Measurements from ENCODE around the gene GNLY. TPM values are rescaled to one million over a fixed set of nuclear protein-coding genes. Genes with fewer than 3 reads are reported as not detected.
"Not testable (repeated sequence)": the region's sequence is repeated elsewhere in the genome, so short reads cannot be mapped to it uniquely, and the experiment has no call there.

The GNLY gene
- total RNA-seq: not detected in 2 replicates

- no peak for DNase-seq (ENCODE audit: low read depth, low spot score)
These were observed at the start of gene GNLY for GRCh38 chr2:85694052-85695025. Gene GNLY (plus strand): TSS chr2:85694358. CDS start chr2:85694419, 61 bp downstream.

- DNase-seq (ENCODE audit: low read depth, low spot score): no peak
These were observed 49.2 kb upstream of the GNLY start for GRCh38 chr2:85644909-85645308.

DNA sequence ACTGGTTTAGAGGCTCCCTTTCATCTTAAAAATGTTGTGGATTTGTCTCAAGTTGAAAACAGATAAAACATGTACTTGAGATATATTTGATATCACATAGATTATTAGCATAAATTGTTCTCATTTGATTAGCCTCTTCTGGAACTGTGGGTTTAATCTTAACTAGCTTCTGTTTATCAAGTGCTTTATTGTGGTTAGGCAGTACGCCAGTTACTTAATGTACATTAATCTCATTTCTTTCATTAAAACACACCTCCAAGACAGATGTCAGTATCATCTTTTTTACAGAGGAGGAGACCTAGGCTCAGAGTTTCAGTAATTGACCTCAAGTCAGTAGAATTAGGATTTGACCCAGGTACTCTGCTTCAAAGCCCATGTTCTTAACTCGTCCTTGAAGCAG lies 48.0 kb upstream of the GNLY start:
- DNase-seq (ENCODE audit: low read depth, low spot score): no peak

- DNase-seq (ENCODE audit: low read depth, low spot score): no peak
These were observed 46.2 kb upstream of the GNLY start for GRCh38 chr2:85647823-85648526.

- no peak for DNase-seq (ENCODE audit: low read depth, low spot score)
These were observed 45.5 kb upstream of the GNLY start for GRCh38 chr2:85648619-85649018.

DNA sequence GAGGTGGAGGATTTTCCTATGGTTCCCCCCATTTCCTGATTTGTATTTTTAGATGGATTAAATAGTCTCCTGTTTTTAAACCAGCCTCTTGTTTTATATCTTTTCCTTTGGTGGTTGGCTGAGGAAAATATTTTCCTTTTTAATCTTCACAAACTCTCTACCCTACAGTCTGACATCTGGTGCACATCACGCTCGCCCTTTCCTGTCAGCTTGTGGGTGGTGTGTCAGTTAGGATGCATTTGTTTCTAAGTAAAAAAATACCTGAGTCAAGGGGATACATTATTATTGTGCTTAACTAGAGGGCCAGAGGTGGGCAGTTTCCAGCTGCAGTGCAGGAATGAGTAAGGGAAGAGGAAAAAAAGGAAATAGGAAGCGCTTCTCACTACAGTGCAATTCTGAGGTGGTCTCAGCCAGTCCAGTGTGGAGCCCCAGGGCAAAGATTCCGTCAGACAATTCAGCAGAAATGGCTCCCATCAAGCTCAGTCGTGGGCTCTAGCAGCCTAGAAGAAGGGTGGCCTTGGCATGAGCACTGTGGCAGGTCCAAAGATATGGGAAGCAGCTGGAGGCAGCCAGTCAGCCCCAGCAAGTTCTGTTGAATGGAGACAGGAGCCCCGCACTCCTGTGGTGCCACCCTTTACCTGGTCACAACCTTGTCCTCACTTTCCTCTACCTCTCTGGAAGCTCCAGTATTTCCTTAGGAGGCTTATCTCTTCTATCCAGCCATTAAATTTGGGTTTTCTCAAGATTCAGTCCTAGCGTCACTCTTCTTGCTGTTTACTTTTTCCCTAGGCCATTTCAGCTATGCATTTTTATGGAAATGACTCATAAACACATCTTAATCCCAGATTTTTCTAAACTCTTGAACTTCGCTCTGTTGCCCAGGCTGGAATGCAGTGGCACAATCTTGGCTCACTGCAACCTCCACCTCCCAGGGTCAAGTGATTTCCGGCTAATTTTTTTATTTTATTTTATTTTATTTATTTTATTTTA lies 44.7 kb upstream of the GNLY start:
- no peak for DNase-seq (ENCODE audit: low read depth, low spot score)

GRCh38 chr2:85650456-85650855 lies 43.7 kb upstream of the GNLY start:
- DNase-seq (ENCODE audit: low read depth, low spot score): no peak

DNA sequence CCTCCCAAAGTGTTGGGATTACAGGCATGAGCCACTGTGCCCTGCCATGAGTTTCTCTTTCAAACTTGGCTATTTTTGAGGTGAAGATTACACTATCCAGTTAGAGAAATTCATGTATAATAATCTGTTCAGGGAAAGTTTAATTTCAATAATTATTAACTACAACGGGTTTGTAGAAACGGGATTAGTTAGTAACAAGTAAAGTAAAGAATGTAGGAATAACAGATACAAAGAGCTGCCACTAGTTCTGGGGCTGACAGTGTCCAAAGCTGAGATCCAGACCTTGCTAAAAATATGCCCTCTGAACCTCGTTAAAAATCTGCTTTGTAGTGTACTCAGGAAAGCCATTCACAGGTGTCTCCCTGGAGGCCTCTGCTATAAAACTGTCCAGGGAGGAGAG lies 43.1 kb upstream of the GNLY start:
- no peak for DNase-seq (ENCODE audit: low read depth, low spot score)

DNA sequence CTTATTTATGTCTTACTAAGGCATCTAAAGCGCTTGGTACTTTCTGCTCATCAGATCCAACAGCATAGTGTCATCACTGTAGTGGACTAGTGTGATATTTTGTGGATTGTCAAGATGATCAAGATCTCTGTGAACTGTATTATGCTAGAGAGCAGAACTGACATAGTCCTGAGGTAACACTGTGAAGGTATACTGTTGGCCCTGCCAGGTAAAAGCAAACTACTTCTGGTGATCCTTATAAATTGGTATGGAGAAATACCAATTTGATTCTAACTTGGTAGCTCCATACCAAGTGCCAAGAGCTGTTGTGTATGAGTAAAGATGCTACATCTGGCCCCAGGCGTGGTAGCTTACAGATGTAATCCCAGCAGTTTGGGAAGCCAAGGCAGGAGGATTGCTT lies 42.1 kb upstream of the GNLY start:
- no peak for DNase-seq (ENCODE audit: low read depth, low spot score)

- DNase-seq (ENCODE audit: low read depth, low spot score): no peak
These were observed 40.2 kb upstream of the GNLY start for GRCh38 chr2:85653996-85654395.

DNA sequence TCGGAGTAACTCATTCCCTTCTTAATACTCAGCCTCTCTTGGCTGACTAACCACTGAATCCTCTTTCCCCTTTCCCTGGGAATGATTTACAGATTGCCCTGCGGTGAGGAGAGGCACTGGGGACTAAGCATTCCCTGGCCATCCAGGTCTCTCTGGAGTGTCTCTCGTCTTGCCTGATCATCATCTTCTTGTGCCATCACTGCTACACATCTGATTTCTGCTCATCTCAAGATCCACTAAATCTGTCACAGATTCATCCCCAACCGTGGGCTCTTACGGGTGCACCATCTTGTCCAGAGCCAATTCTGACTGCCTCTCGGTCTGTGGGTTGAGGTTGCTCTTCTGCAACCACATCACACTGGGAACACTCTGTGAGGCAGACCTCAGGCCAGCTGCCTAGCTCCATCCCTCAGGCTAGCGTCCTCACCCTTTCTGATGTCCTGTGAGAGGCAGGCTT lies 38.2 kb upstream of the GNLY start:
- no peak for DNase-seq (ENCODE audit: low read depth, low spot score)

DNA sequence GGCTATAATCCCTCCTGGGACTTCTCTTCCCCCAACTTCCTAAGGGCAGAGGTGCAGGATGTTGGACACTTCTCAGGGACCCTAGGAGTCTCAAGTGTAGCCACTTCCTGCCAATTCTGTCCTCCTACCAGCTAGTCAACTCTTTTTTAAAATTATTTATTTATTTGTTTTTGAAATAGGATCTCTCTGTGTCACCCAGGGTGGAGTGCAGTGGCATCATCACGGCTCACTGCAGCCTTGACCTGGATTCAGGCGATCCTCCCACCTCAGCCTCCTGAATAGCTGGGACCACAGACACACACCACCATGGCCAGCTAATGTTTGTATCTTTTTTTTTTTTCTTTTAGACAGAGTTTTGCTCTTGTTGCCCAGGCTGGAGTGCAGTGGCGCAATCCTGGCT lies 37.7 kb upstream of the GNLY start:
- DNase-seq (ENCODE audit: low read depth, low spot score): no peak

DNA sequence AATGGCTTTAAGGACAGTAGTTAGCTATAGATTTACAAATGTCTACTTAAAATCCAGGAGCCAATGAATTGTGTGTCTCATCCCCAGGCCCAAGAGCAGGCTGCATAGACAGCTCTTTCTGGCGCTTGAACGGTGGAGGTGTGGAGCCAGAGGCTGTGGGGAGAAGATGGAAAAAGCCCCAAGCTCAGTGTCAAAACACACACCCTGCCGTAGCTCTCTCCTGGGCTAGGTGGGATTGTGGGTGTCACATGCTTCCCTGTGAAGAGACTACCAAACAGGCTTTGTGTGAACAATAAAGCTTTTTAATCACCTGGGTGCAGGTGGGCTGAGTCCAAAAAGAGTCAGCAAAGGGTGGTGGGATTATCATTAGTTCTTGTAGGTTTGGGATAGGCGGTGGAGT lies 36.8 kb upstream of the GNLY start:
- DNase-seq (ENCODE audit: low read depth, low spot score): not testable (repeated sequence)

DNA sequence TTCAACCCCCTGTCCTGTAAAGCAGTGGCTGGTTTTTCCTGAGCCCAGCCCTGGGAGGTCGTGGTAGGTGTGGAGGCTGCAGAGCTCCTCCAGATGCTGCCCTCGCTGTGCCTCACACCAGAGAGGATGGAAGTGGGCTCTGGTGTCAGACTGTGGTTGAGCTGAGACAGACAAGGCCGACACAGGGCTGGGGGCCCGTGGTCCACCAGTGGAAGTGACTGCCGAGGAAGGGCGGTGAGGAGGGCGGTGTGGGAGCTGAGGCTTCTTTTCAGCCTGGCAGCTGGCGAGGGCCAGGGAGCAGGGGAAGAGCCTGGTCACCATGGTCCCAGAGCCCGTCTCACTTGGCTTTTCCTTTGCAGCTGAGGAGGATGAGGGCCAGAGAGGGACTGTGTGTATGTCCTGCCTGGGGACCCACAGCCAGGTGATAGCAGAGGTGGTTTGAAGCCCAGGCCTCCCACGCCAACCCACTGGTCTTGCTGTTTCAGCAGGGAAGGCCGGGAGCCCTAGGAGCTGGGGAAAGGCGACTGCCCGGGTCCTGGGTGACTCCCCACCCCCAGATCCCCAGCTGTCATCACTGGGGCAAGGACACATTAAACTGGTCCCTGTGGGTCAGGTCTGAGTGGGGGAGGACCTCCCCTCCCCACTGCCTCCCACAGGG lies 34.7 kb upstream of the GNLY start:
- DNase-seq (ENCODE audit: low read depth, low spot score): no peak

GRCh38 chr2:85660301-85660700 lies 33.9 kb upstream of the GNLY start:
- not testable (repeated sequence) for DNase-seq (ENCODE audit: low read depth, low spot score)

DNA sequence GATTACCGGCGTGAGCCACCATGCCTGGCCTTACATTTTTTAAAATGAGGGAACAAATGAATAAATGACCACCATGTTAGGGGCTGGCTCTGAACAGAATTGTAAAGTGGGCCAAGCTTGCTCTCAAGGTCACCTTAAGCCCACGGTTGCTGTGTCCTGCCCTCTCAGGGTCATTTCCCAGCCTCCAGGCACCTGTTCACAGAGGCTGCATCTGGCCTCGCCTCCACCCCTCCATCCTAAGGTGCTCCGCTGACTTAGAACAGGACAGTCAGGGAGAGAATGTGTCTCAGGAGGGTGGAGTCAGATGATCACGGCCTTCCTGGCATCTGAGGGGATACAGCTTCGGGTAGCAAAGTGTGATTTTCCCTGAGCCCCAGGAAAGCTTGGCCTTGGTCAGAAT lies 33.4 kb upstream of the GNLY start:
- no peak for DNase-seq (ENCODE audit: low read depth, low spot score)

DNA sequence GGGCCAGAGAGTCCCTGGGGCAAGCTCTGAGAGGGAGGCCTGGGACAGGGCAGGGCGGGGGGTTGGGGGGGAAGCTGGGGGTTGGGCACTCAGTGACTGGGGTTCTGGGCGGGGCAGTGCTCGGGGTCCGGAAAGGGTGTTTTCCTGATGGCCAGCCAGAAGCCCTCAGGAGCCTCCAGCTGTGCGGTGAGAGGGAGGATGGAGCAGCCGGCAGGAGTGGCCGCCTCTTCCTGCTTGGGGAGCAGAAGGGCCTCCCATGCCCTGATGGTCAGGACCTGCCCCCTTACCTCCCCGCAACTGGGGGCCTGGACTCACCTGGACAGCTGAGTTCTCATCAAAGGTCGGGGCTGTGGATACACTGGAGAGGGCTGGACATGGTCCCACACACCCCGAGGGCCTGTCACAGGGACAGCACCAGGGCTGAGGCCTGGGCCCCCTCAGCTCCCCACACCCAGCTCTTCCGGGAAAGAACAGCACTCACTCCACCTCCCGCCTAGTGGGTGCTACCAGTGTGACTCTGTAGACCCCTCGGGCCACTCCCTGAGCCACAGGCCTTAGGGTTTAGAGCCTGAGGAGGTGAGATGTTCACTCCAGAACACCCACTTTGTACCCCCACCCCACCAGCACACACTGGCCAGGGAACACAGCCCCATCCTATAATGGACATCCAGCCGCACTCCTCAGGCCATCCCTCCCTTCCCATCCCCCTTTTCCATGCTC lies 32.9 kb upstream of the GNLY start:
- no peak for DNase-seq (ENCODE audit: low read depth, low spot score)

- peak; percentile 87 for DNase-seq (ENCODE audit: low read depth, low spot score)
These were observed 31.1 kb upstream of the GNLY start for GRCh38 chr2:85662899-85663593.
